ENCODE measurements around the gene CLMP.

- TF ChIP-seq CTCF (optimal IDR thresholded peaks at IDR 0.05 in 1 of 3, IDR thresholded peaks at IDR 0.05 in 1 of 3, conservative IDR thresholded peaks at IDR 0.05 in 1 of 3; ENCODE audit: extremely low read depth in 1 of 3, insufficient read depth in 2 of 3, low read length in 3 of 3) = no peak
- no peak for TF ChIP-seq EZH2 (IDR thresholded peaks at IDR 0.05; ENCODE audit: low read length)
Observed at GRCh38 chr11:123091506-123091905, 103.5 kb downstream of the CLMP start.

Data from keratinocyte (primary cell).